ENCODE measurements around the gene MOGAT1.

MOGAT1 gene, protein sequence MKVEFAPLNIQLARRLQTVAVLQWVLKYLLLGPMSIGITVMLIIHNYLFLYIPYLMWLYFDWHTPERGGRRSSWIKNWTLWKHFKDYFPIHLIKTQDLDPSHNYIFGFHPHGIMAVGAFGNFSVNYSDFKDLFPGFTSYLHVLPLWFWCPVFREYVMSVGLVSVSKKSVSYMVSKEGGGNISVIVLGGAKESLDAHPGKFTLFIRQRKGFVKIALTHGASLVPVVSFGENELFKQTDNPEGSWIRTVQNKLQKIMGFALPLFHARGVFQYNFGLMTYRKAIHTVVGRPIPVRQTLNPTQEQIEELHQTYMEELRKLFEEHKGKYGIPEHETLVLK

DNA sequence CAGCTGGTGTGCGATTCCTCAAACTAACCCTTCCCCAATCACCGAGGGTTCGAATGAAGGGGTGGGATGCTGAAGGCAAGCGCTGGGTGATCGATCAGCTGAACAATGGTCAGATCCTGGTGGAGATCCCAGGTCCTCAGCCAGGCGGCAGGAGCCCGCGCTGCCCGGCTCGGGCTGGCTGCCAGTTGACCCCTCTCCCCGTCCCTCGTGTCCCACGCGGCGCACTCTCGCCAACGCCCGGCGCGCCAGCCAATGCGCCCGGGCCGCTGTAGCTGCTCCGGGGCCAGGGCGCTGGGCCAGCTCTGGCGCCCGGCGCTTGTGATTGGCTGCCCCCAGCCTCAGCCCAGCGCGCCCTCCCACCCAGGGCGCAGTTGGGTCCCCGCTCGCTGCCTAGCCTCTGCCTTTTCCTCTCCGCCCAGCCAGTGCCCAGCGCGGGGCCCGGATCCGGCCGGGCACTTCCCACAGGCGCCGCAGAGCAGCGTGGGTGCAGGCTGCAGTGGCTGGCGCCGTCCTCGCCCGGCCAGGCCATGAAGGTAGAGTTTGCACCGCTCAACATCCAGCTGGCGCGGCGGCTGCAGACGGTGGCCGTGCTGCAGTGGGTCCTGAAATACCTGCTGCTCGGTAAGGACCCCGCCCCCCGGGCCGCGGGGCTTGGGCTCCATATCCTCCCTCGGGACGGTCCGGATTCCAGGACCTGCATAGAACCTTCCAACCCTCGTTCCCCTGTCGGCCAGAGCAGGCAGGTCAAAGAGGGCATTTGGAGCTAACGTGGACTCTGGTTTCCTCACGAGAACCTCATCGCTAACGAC, at the start of gene MOGAT1:
TSS of gene MOGAT1 (plus strand) at position 400 of the 809 bp plus-strand sequence. CDS start at position 528, 128 bp downstream.
- DNase-seq = no peak

DNA sequence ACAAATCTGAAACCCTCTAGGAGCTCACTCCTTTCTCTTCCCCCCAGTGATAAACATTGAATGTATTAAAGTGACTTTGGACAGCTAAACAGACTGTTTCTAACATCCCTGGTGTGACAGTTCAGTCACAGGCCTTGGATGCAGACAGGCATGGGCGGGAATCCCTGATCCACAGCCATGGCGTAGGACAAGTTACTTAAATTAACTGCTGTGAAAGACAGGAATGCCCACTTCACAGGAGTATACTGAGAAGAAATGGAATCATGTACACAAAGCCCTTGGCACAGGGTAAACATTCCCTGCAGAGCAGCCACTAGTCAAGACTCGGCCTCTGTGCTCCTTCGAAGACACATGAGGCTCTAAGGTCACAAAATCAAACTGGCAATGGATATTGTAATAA, 49.6 kb upstream of the MOGAT1 start:
- DNase-seq = no peak

DNA sequence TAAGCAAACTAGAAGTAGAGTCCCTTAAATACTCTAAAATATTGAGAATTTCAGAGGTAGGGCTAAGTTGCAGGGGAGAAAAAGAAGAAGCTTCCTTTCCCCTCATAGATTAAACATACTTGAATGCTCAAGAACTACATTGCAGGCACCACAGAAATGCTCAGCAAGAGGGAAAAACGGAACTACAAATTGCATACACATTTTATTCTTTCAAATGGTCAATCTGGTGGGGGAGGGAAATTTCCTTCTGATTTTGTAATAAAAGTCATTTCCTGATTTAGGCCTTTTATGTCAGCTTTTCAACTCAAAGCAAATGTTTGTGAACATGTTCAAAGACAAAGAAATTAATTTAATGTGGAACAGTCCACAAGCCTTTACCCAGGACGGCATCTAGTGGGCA, 48.5 kb upstream of the MOGAT1 start:
- no peak for DNase-seq

DNA sequence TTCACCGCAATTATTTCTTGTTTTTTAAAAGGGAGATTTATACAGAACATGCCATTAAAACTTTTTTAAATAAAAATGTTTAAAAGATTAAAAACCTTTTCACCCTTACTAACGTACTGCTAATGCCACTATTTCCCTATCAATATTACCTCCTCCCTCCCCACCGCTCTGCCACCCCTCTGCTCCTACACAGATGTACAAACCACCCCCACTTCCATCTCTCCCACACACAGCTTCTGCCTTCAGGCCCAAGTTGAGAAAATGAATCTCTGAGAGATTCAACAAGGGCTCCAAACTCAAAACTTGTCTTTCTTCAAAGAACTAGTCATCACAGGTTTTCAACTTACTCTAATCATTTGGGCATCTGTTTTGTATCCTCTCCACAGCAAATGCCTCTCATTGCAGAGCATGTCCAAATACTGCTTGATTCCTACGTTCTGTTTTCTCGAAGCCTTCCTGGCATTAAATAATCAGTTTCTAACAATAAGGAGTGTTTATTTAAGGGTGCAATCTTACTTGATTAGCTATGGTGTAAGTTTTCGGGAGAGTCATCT, 47.6 kb upstream of the MOGAT1 start:
- no peak for DNase-seq

DNA sequence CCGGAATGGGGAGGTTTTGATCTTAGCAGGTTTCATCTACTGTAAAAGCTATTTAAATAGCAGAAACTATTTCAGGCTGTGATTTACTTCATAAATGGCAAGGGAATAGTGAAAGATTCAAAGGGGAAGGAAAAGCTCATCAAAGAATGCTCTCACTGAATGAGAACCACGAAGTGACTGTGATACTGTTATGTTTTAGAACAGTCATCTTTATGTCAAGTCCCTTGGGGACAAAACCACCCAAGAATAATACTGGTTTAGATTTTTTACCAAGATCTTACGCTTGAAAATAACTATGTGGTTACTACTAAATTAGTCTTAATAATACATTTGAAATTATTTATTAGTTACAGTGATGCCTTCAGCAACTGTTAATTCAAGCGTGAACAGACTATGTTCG, 43.7 kb upstream of the MOGAT1 start:
- no peak for DNase-seq

DNA sequence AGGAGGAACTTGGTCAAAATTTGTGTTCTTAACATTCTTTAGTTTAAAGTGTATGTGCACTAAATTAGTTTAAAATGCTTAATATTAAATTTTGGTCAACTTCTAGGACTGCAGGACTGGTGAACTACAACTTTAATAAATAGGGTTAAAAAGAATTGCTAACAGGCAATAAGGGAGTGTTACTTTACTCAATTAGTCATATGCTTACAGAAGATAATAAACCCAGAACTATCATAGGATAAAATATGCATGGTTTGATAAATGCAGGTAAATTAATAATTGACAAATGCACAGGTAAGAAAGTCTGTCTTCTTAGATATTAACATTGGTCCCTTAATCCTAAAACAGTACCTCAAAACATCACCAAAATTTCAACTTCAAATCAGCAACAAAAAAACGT, 36.2 kb upstream of the MOGAT1 start:
- DNase-seq = no peak

DNA sequence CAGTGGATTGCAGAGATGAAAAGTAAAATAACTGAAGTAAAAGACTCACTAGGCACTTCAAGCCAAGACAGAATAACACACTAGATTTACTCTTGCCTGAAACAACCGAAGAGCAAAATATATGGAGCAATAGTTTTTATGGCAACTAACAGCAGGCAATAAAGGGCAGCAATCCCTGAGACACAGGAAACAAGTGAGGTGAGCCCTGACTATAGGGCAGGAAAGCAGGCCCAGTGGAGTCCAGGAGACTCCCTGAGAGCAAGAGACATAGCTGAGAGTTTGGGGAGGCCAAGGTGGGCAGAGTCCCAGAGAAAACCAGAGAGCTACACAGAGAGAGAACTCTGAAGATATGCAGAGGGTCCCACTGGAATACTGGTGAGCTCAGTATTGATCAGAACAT, 34.4 kb upstream of the MOGAT1 start:
- DNase-seq = no peak

DNA sequence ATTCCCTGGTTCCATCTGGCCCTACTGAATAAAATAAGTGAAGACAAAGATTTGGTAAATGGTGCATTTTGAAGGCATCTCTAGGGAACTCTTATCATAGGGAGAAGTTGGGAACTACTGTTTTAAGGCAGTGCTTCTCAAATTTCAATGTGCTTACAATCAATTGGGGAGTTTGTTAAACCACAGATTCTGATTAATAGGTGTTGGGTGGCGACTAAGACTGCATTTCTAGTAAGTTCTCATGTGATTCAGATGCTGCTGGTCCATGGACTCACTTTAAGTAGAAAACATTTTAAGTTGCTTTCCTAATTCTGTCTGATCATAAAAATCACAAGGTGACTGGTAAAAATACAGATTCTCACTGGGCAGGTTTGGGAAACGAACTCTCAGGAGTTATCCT, 30.1 kb upstream of the MOGAT1 start:
- DNase-seq = no peak

DNA sequence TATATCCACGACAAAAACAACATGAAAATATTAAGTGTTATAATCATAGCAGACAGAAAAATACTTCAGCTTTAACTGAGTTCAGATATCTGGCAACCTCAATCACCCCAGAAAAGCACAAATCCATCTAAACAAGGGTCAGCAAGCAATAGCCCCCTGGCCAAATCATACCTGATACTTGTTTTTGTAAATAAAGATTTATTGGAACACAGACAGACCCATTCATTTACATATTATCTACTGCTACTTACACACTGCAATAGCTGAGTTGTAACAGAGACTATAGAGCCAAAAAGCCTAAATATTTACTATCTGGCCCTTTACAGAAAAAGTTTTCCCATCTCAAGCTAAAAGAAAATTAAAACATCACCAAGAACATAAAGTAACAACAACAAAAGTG, 28.3 kb upstream of the MOGAT1 start:
- no peak for DNase-seq

DNA sequence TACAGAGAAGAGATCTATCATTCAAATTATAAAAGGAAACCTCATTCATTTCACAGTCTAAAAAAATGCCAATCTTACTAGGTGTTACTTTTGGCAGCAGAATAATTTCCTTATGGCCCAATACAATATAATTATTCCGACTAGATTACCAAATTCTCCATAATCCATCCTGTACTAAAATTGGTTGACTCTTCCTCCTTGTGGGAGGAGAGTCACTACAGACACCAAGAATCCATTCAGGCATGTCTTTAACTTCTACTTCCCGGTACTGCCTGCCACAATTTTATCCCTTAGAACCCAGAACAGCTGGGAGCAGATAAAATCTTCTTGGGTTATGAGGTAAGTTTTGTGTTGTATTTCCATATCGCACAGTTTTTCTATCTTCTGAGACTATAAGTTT, 25.4 kb upstream of the MOGAT1 start:
- DNase-seq = no peak

DNA sequence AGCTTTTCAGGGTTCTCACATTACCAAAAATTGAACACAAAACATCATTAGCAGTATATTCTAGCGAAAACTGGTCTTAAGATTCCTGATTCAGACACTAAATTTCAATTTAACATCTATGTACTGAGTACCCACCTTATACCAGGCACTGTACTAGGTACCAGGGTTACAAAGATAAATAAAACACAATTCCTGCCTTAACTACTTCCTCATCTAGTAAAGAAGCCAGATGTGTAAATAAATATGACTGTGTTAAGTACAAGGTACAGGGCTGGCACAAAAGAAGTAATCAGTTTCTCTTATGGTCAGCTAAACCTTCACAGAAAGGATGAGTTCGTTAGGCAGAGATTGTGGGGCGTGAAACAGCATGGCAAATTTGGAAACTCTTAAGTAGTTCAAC, 21.7 kb upstream of the MOGAT1 start:
- DNase-seq = no peak

DNA sequence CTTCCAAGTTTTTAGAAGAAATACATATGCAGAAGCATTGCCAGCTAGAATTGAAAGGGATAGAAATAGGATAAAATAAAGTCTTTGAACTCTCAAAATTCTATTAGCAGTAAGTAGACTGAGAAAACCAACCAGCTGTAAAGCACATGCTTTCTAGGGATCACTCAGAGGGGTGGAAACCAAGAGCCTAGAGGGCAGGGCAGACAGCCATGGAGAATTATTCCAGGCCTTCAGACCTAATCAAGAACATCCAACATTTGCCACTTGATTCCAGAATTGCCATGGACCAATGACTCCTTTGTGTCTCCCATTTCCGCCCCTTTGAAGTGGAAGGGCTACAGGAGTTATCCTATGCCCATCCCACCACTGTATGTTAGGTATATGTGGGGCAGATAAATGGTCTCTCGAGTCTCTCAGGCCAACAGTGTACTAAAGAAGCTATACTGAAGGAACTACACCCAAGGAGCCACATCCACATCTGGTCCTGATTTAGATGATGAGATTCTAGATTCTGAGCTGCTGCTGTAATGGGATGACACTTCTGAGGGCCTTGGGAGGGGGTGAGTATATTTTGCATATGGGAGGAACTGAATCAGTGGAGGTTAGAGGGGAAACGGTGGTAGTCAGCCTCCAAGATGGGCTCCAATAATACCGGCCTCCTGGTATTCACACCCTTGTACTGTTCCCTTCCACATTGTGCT, 19.6 kb upstream of the MOGAT1 start:
- DNase-seq = no peak

DNA sequence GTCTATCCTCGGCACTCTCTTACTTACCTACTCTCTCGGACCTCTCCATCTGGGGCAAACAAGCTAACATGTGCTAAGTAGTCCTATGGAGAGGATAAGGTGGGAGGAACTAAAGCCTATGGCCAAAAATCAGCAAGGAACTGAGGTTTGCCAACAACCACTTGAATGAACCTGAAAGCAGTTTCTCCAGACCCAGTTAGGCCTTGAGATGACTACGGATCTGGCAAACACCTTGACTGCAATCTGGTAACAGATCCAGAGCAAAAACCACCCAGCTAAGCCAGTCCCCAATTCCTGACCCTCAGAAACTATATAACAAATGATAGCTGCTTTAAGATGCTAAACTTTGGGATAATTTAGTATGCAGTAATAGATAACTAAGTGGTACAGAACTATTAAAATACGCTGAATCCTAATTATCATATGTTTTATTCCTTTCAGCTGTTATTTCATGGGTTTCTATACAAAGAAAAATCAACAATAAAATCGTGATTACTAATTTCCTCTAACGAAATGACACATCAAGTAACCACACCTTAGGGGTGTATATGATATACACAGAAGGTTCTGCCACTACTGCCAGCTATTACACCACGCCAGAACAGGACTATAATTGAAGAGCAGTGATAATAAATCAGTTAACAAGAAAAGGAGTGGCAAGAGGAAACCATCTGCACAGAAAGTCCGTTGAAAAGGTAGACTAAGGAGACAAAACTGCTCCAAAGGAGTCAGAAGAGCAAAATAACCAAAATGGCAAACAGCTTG, 18.8 kb upstream of the MOGAT1 start:
- DNase-seq = no peak

DNA sequence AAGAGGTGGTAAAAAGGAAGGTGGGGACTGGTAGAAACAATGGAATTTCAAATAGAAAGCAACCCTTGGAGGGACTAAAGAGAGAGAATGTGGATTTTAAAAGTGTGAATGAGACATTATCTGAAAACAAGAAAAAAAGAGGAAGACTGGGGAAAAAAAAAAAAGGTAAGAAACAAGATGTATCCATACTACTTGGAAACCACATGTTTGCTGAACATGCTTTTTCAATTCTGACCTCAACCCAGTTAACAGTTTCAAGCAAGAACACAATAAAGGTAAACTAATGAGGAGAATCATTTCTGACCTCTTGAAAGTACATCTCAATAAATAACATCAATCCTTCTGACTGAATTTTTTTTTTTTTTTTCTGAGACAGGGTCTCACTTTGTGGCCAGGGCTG, 18.2 kb upstream of the MOGAT1 start:
- DNase-seq = no peak

DNA sequence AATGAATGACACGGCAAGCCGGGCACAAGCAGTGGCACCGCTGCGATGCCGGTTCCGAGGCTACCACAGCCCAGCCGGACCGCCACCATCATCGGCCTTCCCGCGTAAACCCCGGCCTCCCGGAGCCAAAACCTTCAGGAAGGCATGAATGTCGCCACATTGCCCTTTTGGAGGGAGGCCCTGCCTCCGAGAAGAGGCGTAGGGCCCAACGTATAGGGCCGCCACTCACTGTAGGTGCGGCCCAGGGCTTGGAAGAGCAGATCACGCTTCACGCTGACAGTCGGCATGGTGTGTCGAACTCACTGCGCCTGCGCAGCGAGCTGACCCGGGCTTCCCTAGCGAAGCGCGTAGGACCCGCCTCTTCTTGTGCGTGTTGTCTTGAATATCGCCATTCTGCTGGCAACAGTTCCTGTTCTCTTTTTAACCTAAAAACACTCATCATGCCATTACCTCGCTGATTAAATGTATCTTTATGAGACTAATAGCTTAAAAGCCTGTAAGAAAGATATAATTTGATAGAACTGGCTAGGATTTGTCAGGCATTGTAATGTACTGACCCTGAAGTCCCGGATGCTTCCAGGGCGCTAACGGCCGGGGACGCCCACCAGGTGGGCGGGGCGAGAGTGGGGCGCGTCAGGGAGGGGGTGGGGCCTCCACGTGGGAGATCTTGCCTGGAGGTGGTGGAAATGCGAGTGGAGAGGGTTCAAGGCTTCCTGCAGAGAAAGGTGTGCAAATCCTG, 15.5 kb upstream of the MOGAT1 start, which contains the start of gene FARSB:
TSS of gene FARSB (minus strand) at position 306 of the 739 bp plus-strand sequence. CDS start at position 287, 19 bp downstream.
- peak; percentile 80 for DNase-seq

DNA sequence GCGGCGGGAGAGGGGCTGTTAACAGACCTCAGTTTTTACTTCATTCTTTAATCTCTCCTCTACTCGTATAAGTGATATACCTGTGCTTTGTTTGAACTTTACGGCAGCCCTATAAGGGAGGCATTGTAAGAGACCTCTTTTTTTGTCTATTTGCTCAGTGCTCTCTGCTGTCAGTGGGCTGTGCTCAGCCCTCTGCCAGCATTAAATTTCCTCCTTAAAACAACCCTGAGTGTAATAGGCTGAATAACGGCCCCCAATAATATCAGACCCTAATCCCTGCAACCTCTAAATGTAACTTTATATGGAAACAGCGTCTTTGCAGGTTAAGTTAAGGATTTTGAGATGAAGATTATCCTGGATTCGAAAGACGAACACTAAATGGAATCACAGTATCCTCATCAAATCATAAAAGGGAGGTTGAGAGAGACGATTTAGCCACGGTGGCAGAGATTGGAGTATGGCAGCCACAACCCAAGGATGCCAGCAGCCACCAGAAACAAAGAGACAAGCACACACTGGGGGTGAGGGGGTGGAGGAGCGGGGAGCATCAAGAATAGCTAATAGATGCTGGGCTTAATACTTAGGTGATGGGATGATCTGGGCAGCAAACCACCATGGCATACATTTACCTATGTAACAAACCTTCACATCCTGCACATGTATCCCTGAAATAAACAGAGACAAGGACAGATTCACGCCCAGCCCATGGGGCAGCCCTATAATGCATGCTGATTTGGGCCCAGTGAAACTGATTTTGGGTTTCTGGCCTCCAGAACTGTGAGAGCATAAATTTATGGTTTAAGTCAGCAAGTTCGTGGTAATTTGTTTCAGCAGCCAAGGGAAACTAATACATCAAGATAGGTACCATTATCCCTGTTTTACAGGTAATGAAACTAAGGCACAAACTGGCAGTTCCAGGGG, 14.7 kb upstream of the MOGAT1 start:
- DNase-seq = no peak

DNA sequence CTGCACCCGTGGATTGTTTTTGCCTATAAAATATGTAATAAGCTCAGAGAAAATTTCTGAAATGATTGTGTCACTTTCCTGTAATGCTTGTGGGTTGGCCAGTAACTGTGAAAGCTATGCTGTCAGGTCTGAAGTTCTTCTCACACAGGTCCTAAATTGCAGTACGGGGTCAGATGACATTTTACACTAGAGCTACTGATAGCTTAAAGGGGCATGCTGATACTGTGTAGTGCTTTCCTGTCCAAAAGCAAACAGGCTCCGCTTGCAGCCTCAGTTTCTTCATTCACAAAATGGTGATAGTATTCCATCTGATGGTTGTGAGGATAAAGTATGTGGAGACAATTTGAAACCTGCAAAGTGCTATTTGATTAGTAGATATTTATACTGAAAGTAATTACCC, 8.0 kb upstream of the MOGAT1 start:
- DNase-seq = no peak

DNA sequence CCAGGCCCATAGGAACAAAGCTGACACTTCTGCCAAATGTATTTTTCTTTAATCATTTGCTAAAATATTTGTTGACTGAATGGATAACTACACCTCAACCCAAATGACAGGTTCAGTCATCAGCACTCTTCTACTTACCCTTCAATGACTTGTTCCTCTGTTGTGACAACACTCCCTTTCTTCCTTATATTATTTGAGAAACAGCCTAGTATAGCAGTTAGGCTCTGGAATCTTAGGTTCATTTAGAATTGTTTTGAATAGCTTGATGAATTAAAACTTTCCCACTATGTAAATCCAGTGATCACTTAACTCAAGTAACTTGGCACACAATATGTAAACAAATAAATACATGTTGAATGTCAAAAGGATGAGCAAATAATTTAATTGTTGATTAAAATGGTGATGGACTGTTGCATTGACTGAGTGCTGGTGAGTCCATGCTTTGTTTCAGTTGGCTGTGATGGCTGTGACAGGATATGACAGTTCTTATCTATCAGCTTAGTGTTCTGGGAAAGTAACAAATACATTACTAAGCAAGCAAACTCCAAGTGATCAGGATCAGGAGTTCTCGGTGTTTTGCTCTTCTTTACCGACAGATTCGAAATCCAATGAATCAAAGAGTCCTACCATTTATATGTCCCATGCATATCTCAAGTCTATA, 2.8 kb upstream of the MOGAT1 start:
- DNase-seq = no peak

DNA sequence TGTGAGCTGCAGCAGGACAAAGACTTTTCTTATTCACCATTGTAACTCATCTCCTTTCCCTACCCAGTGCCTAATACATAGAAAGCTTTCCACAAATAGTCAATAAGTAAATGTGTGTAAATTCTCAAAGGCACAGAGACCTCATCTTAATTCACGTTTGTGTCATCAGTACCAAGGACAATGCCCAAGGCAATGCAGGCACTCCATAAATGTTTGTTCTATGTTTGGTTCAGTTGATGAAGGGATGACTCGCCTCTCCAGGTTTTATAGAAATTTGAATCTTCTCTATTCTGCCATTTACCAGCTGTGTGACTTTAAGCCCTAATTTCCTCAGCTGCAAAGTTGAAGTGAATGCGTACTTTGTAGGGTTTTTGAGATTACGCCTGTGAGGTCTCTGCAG, 2.1 kb upstream of the MOGAT1 start:
- no peak for DNase-seq
